Sciatic nerve (tissue), 2 donors: ENCODE measurements around the gene NLN. TPM values are rescaled to one million over a fixed set of nuclear protein-coding genes. Genes with fewer than 3 reads are reported as not detected.
"Not testable (repeated sequence)": the region's sequence is repeated elsewhere in the genome, so short reads cannot be mapped to it uniquely, and the experiment has no call there.

Experiments used
- ATAC-seq: fragments of 200-7000 bp; cut with Tn5 transposase; one replicate; pipeline ENCODE4 v1.9.1; 2020; ENCODE audit warnings: mild to moderate bottlenecking, moderate library complexity
- DNase-seq: peaks from one replicate; pipeline ENCODE4 v3.0.0-alpha.2; 2020; ENCODE audit warnings: low spot score
- intact Hi-C: fragments of 100-400 bp; cut with DNase I; formaldehyde crosslinking; loops from one replicate; pipeline ENCODE4 v1.14.2; 2022
- total RNA-seq: library from RNA; stranded (reverse); fragmentation: NEBNext Ultra II Directional; extraction: Animal tissue kit (Norgen Biotek cat#: 25700); gene quantifications from one replicate; pipeline ENCODE4 v1.2.1, GENCODE V29; 2021
- donor health status: DM: no; HTN: no; CAD: no.
- donor health status: DM: no; HTN: no; CAD: no.

The NLN gene
- total RNA-seq, 1 donor from 2014 or later = 24.8 TPM

GRCh38 chr5:65821966-65822365, 100.0 kb downstream of the NLN start:
- no peak for DNase-seq
- intact Hi-C loops = no loop called here
- no peak for ATAC-seq

DNA sequence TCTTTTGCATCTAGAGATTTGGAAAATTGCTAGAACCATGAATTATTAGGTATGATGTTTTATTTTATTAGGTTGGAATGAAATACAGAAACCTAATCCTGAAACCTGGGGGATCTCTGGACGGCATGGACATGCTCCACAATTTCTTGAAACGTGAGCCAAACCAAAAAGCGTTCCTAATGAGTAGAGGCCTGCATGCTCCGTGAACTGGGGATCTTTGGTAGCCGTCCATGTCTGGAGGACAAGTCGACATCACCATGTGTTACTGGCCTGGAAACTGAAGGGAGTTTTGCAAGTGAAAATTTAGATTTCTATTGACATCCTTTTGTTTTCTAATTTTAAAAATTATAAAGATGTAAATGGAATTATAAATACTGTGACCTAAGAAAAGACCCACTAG, 100.7 kb downstream of the NLN start:
- no peak for DNase-seq
- ATAC-seq = no peak
- intact Hi-C loops = no loop called here

DNA sequence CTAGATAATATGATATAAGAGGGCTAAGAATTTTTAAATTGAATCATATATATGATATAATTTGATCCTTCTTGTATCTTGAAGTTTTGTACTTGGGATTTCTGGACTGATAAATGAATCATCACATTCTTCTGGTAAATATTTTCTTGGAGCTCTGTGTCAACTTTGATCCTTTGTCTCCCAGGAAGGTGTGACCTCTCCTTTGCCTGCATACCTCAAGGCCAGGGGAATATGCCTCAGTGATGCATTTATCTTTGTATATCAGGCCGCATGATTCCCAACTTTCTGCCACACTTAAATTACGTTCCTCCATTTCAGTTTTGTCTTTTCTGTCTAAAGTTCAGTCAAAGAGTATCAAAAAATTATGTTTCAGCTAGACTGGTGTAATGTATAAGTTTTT, 101.2 kb downstream of the NLN start:
- DNase-seq (no peak), ATAC-seq (no peak)
- intact Hi-C loops = no loop called here

- intact Hi-C loops = no loop called here
These were observed 101.9 kb downstream of the NLN start for GRCh38 chr5:65823845-65824445.

DNA sequence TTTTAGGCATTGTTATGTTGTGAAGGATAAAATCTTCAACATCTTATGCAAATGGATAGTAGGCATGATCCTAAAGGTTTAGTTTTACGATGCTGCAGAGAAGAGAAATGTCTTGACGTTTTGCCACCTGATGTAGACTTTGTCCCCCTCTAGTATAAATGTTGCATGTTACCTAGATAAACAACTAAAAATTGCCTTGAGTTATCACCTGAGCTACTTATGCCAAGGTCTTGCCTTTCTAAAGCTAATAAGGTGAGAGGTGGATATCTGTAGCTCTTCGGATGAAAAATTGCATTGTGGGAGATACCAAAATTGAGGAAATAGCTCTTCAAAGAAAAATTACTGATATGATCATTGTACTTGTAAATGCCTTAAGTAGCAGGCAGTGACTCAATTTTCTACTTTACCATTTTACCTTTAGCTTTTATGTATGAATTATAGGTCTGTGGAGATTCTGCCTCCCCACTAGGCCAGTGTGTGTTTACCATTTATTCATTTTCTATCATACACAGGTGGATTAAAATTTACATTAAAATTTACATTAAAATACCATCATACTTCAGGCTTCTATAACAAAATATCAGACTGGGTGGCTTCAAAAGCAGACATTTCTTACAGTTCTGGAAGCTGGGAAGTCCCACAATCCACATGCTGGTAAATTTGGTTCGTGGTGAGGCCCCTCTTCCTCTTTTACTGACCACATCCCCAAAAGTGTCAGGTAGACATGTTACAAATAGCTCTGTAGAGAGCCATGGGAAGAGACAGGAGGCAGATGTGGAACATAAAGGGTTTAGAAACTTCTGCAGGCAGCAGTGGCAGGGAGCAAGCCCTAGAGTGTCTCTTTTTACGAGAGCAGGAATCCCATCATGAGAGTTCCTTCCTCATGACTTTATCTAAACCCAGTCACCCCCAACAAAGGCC, 103.7 kb downstream of the NLN start:
- ATAC-seq (no peak), DNase-seq (no peak)
- intact Hi-C loops = no loop called here

More at GRCh38 chr5:65823845-65824445, 101.9 kb downstream of the NLN start:
- no peak for DNase-seq
- no peak for ATAC-seq

GRCh38 chr5:65828022-65828896, 106.3 kb downstream of the NLN start:
- intact Hi-C loops = no loop called here
- ATAC-seq (peak; percentile 52), DNase-seq (no peak)

DNA sequence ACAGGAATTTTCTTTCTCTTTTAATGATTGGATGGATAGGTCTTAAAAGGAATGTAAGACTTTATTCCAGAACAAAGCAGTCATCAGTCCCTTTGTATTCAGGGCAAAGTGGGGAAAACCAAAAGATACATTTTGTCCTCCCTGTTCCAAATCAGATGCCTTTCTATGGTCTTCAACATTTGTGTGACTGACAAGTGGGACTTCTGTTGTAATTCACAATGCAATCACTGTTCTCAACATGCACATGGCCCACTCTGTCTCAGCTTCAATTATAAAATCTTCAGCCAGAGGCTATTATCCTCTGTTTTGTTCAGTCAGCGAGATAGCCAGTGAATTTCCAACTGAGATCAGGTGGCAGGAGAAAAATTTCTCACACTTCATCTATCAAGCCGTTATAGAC, 108.9 kb downstream of the NLN start:
- intact Hi-C loops = no loop called here
- ATAC-seq (peak; percentile 18), DNase-seq (no peak)

- intact Hi-C loops = no loop called here
- no peak for DNase-seq
- no peak for ATAC-seq
These were observed 109.3 kb downstream of the NLN start for GRCh38 chr5:65831276-65831675.

GRCh38 chr5:65832152-65832551, 110.1 kb downstream of the NLN start:
- no peak for ATAC-seq
- intact Hi-C loops = no loop called here
- no peak for DNase-seq

DNA sequence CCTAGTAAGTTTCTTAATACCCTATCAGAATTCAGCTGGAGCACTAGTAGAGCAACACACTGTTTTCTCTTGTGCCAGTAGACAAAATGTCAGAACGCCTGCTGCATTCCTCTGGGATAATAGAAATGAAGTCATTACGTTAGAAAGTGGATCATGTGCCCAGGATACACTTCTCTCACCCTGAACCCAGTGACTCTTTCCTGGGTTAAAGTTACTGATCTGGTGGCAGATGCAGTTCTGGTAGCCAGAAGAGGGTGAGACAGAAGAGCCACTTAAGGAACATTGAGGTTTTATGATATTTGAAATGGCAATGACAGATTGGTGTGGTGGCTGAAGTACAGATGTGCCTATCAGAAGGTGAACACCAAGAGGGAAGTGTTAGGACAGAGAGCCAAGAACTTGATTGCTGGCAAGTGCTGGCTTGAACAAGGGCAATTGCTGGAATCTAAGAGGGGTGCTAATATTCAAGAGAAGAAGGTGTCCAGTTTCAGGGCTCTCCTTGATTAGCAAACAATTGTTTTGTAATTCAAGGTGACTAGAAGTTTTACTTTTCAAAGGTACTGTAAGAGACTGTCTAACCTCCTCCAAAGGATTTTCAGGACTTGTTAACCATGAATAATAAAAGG, 110.7 kb downstream of the NLN start:
- intact Hi-C loops = no loop called here
- DNase-seq (no peak), ATAC-seq (no peak)

- DNase-seq = no peak
- intact Hi-C loops = no loop called here
- no peak for ATAC-seq
These were observed 111.8 kb downstream of the NLN start for GRCh38 chr5:65833780-65834179.

DNA sequence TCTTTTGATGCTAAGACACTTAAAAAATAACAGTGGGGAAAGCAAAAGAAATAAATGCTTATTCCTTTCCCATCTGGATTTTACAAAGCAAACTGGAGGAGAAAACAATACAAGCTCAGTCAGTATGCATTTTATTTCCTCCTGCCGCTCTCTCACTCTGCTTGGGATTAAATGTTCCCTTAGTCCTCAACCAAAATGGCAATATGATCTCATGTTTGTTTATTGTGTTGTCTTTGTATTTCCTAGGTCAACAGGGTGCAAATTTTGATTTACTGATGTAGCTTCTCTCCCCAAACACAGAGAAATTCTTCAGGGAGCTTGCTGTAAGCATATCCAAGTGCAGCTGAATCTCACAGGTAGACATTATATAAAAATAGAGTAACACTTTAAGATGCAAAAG, 112.3 kb downstream of the NLN start:
- ATAC-seq (no peak), DNase-seq (no peak)
- intact Hi-C loops = no loop called here

DNA sequence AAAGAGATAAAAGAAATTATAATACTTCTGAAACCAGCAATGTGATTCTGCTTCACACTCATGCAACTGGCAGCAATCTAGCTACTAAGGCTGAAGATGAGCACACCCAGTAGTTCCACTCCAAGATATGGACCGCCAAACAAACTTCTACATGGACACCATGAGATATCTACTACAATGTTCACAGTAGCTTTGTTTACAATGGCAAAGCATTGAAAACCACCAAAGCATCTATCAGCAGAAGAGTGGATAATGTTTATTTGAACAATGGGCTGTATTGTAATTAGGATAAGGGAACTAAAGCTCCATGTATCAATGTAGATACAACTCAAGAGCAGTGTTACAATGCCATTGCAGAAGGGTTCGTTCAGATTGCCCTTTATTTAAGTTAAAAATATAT, 113.2 kb downstream of the NLN start:
- ATAC-seq (no peak), DNase-seq (no peak)
- intact Hi-C loops = no loop called here

- intact Hi-C loops = no loop called here
- ATAC-seq (no peak), DNase-seq (no peak)
These were observed 115.1 kb downstream of the NLN start for GRCh38 chr5:65837139-65837538.

- ATAC-seq, intact Hi-C loops, DNase-seq: not testable (repeated sequence)
These were observed 117.2 kb downstream of the NLN start for GRCh38 chr5:65839170-65839569.

- ATAC-seq = no peak
- intact Hi-C loops = no loop called here
- no peak for DNase-seq
These were observed 118.1 kb downstream of the NLN start for GRCh38 chr5:65840071-65840470.

- ATAC-seq, intact Hi-C loops, DNase-seq: not testable (repeated sequence)
These were observed 122.8 kb downstream of the NLN start for GRCh38 chr5:65844763-65845162.

- intact Hi-C loops = no loop called here
- no peak for DNase-seq
- no peak for ATAC-seq
These were observed 124.1 kb downstream of the NLN start for GRCh38 chr5:65846101-65846500.

- ATAC-seq, DNase-seq, intact Hi-C loops: not testable (repeated sequence)
These were observed 125.0 kb downstream of the NLN start for GRCh38 chr5:65847019-65847418.
